CD4-positive, alpha-beta T cell treated with Interferon alpha-2 for 1 hour (primary cell): Measurements from ENCODE around the gene PDE4D.

Source experiments
- DNase-seq, 2 donors: peaks; one replicate each; pipeline ENCODE4 v3.0.0-alpha.2; 2020 to 2022

The PDE4D gene

DNA sequence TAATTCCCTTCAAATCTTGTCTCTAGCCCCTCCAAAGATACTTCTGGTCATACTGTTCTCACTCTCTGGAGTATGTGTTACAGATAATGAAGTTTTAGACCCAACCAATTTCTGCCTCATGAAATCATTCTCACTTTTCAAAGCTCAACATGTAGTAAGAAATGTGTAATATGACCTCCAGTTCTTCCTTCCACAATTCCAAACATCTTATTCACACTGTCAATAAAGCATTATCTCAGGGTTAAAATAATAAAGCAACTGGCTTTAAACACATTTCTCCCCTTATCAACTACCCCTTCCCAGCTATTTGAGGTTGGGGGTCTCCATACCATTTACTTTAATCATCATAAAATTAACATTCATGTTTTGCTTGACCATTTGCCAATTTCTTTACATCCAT, 656.5 kb downstream of the PDE4D start:
- DNase-seq = no peak

DNA sequence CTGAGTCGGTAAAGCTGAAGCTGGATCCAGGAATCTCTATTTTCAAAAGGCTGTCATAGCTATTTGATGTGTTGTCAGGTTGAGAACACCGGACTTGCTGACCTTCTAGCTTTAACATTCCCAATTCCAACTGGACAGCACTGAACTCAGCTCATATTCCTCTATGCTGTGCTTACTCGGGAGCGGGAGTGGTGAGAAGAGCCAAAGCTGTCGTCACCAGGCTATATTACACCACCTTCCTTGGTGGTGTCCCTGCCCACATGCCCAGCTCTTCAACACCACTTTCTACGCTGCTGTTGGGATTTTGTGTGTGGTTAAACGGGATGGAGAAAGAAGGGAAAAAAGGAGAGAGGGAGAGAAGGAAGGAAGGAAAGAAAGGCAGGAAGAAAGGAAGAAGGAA, 657.1 kb downstream of the PDE4D start:
- DNase-seq = no peak

DNA sequence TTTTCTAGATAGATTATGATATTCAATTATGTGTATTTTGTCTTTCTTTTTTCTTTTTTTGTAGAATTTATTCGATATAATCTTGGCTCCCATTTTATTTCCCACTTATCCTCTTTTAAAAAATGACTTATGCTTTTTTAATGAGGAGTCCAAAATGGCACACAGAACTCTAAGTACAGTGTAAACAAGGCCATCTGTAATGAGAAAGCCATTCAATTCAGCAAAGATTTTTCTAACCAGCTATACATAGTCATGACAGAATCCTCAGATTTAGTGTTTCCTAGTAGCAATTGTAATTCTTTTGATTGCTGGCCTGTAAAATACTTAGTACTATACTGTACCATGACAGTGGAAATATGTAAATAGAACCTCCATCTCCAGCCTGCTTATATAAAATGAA, 659.3 kb downstream of the PDE4D start:
- DNase-seq = no peak

DNA sequence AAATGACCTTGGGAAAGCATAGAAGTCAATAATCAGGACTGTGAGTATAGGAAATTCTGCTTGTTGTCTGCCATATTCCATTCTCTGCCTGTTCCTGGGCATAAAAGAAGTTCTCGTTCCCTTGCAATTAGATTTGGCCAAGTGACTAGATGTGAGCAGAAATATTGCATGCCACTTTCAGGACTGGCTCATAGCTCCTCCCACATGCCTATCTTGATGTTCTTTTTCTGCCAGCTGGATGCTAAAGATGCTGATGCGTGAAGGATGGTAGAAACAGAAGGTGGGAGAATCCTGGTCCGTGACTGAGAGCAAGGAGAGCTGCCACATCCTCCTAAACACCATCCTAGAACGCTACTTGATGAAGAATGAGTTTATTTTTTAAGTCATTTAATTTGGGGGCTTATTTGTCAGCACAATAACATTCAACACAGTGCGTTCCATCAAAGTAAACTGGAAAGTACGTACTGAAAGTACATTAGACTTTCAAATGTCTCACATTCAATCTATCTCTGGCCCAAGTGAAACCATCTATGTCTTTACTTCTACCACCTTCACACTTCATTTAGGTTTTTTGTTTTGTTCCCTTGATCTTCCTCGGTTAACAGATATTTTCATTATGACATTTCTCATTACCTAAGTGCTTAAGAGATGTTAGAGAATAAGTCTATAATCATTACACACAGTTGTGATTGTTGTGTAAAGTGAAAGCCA, 662.1 kb downstream of the PDE4D start:
- DNase-seq = no peak

DNA sequence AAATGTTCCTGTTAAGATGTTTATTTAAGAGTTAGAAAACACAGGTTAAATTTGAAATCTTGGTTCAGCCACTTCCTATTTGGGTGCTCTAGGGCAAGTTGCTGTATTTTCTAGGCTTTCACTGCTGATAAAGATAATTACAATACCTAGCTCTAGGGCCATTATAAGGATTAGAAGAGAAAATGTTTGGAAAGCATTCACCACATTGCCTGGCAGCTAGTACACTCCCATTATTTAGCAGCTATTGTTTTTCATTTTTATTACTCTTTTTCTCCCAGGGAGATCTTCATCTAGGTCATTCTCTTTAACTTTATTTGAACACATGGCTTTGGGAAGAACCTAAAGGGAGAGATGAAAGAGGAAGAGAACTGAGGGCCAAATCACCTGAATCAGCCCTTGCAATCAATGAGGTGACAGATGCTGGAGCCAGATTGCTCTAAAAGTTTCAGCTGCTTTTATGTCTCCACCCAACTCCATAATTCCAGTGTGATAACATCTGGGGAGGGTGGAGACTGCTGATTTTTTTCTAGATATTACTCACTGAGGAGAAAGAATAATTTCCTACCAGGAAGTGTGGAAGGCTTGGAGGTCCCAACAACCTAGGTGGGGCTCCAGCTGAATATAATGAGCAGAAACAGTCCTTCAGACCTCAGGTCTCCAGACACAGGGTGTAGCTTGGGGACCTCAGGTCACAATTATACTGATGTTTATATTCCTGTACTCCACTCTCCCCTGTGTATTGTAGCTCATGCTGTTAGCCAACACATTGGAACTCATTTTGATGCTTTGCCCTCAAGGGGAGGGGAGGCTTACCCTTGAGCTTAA, 670.6 kb downstream of the PDE4D start:
- no peak for DNase-seq

DNA sequence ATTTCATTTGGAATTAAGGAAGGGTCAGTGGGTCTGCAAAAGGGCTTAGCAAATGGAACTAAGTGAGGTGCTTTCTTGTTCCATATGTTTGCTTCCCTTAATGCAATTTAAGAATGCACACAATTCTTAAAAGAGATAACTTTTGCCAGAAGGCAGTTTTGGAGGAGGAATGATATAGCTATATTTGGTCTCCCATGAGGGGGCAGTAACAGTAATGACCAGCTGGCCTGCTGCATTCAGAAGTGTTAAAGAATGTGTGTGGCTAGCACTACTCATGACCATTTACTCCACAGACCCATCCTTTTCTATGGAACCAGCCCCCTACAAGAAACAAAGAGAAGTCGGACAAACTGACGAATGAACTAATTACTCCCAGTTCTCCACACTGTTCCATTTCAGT, 671.8 kb downstream of the PDE4D start:
- DNase-seq = no peak

DNA sequence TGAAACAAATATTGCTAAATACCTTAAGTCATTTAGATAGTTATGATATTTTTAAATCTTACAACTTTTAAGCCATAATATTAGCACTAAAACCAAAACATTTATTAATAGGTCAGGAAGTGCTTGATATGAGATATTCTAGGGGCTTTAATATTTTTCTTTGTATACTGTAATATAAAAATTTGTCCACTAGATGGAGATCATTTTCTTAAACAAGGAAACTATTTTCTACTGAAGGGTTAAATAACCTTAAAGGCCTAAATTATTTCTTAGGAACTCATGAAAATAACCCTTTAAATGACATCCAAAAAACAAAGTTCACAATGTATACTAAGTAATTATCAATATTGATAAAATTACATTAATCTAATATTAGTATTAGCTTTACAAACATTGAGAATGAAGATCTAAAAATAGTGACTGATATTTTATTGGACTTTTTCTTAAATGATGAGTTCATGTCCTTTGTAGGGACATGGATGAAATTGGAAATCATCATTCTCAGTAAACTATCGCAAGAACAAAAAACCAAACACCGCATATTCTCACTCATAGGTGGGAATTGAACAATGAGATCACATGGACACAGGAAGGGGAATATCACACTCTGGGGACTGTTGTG, 675.0 kb downstream of the PDE4D start:
- DNase-seq = no peak

DNA sequence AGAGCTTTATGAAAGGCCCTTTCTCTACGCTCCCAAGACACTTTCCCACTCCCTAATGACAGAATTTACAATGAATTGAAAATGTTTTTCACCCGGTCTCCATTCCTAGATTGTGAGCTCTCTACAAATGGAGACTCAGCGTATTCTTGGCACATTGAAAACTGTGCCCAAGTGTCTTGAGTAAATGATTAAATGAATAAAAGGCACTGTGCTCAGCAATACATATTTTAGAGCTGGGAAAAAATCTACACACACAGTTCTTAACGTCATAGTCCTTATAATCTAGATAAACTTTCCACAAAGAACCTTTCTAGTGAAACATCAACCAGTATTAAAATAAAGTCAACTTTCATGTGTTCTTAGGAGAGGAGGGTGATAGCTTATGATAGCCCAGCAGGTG, 676.7 kb downstream of the PDE4D start:
- DNase-seq = no peak

DNA sequence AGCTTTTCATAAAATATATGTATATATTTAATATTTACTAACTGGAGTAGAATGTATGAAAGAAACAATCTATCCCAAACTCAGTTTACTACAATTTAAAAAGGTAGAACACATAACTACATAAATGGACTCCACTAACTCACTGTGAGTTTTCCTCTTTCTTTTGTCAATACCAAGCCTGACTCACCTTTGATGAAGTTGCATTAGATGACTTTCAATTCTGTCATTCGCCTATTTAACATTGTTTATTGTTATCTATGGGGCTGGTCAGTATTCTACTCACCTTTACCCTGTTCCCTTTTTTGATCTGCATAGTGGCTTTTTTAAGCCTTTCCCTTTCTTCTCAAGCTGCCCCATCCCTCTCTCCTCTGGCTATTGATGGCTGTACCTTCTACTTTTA, 680.9 kb downstream of the PDE4D start:
- no peak for DNase-seq

DNA sequence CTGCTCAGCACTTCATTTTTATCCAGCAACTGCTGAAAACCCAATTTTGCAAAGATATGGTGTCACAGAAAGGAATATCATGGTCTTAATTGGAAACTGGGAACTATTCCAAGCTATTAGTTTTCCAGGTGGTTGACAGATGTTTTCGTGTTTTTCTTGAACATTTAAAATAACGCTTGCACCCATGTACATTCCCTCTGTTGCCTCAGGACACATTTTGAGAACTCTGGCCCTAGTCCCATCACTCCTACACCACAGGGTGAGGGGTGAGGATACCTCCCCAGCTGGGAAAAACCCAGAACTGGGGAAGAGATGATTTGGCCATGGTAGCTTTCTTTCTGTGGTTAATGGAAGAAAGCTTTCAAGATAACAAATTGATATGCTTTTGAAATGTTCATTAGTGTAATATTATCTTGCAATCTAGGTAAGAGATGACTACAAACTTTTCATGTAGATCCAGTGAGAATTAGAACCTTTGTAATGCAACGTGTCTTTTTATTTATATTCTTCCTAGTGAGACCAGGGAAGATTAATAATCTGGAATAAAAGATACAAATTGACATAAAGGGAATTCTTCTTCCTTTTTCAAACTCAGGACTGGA, 683.7 kb downstream of the PDE4D start:
- DNase-seq = no peak

DNA sequence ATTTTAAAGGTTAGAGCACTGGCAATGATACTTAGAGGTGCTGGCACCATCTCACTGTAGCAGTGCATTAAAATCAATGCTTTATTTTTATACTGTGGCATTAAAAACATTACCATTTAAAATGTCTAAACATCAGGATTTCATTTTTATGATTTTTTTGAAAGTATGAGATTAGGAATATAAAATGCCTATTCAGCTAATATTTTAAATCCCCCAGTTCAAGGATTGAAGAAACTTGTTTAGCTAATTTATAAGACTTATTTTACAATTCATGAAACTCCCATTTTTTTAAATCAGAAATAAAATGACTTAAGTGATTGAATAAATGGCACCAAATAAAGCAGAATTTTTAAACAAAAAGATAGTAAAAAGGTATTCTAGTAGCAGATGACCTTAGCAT, 685.1 kb downstream of the PDE4D start:
- DNase-seq = no peak

DNA sequence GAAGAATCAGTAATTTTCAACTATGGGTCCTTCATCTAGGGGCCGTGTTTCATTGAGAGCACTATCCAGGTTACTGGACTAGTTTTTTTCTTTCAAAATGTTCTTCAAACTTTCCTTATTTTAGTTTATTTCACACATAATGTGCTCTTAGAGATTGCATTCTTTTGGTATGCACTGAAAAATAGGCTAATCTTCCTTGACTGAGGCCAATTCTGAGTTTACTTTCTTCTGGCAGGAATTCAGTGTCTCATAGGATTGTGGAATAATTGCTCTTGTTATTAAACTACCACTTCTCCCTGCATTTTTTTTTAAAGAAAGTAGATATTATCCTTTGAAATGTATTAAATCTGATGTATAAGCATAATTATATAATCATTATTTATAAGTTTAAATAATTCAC, 686.1 kb downstream of the PDE4D start:
- no peak for DNase-seq

DNA sequence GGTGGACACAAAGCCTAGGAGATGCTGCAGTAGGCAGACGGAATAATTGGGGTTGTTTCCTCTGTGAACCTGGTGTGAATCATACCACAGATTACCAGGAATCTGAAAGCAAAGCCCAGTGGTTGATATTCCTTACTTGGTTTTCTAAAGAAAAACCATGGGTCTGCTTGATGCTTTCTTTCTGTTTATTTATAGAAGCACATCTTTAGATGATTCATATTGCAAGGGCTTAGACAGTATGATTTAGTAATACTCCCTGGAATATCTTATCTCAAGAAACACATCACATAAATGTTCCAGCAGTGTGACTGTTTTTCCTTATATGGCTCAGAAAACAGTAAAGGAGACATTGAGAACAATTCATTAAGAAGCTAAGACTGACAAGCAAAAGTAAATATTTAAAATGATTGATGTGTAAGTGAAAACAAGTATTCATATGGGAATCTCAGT, 687.4 kb downstream of the PDE4D start:
- no peak for DNase-seq

DNA sequence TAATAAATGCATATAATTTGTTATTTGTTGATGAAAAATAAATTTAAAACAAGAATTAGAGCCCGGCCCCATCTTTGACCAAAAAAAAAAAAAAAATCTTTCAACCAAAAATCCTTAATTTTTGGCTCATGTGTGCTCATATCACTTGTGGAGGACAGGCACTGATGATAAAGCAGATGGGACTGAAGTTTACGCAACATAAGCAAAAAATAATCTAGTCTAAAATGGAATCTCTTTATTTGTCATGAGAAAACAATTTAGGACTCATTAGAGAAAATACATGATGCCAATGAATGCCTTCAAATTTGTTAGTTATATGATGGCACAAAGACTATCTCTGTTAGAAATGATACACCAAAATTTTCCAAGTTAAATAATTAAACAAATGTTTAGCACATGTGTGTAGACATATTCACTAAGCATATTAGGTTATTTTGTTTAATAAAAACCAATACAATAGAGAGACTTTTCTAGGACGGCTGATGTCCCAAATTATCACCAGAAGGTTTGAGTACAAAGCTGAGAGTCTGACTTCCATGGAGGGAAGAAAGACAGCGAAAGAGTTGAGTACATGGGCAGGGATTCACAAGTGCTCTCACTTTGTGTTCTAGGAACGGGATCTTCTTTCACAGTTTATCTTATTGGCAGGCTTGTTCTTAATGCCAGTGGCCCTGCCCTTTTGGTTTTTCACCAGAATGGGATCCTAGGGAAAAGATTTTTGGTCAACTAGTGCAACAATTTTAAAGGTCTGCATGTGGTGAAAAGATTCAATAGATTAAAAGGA, 689.2 kb downstream of the PDE4D start:
- DNase-seq = no peak

DNA sequence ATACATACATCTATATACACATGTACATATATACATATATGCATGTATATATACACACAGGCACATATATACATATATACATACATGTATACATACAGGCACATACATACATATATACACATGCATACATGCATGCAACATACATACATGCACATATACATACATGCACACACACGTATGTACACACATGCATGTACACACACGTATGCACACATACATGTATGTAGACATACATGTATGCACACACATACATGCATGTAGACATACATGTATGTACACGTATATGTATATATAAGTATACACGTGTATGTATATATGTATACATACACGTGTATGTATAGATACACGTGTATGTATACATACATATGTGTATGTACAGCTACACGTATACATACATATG, 693.7 kb downstream of the PDE4D start:
- no peak for DNase-seq

DNA sequence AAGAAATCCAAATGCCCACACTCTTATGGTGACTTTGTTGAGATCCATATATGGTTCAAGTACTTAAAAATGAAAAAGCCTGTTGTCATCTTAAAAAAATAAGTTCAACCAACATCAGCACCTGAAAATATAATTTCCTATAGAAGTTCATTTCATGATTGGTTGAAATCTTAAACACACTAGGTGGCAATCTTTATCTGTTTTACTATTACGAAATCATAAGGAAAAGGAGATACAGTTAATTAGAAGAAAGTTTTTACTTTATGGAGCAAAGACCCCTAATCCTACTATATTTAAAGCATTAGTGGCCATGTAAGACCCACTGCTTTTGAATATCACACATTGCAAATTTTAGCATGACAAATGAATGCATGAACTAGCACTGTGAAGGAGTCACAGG, 694.7 kb downstream of the PDE4D start:
- no peak for DNase-seq

DNA sequence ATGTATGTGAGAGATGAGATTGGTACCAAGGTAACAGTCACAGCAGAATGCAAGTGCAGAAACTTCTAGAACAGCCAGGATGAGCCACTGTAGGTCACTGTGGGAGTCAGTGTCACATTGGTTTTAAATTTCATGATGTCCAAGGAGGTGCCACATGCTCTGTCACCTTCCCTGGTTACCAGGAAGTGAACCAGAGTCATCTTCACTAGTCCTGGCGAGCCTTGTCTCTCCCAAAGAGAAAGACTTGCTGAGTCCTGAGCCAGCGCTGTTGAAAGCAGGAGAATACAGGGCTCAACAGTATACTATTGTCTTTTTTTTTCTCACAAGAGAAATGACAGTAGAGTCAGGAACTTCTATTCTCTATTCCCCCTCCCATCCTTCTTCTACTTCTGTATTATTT, 695.2 kb downstream of the PDE4D start:
- DNase-seq = no peak

DNA sequence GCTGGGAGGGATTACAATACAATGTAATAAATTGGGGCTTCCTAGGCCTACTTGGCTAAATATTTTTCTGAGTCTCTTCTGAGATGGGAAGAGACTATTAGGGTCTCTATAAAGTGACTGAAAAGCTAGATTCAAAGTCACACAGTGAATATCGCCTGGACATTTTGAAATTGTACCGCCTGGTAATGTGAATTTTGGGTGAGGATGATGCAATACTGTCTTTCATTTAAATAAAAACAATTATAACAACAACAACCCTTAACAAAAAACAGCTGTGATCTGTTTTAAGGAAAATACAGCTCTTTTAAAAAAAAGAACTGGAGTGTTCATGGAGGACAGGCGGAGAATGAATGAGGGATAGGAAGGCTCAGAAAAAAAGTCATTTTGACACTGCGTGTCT, 695.6 kb downstream of the PDE4D start:
- DNase-seq = no peak

DNA sequence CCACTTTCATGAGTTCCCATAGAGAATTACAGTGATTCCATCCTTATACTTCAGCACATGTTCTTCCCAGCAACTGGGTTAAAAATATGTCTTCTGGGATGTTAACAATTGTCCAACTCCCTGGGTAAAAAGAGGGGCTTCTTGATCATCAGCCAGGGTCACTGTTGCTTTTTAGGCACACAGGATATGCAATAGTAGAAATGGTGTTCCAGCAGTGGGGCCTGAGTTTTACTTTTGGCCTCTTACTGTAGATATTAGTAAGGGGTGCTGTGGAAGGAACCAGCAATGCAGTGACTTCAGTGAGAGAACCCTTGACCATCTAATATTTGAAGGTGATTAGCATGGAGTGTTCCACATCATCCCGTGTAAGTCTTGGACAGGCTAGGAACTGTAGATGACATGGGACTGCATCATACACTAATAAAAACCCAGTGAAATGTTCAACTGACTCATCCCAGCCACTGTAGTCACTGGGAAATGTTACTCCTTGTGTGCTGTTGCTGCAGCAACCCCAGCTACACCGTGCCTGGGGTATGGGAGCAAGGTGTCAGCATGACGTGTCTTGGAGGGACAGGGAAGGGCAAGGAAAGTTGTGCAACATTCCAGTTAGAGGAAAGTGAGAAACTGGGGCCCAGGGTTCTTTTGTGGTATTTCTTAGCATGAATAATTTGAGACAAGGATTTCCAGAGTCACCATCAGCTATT, 699.8 kb downstream of the PDE4D start:
- no peak for DNase-seq

DNA sequence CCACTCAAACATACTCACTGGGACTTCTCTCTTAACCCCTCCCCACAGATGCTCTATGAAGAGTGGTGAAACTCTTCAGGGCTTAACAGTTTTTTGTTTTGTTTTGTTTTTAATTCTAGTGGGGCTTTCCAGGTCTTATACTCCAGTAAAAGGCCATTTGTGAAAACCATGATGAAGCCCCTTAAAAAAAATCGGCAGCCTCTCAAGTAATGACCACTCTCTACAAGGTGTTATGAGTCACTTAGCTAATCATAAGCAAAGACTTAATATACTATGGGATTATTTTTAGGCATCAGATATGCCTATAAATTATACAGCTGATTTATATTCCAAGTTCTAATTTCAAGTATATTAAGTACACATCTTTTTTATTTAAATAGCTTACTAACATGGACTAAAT, 702.8 kb downstream of the PDE4D start:
- DNase-seq = no peak

DNA sequence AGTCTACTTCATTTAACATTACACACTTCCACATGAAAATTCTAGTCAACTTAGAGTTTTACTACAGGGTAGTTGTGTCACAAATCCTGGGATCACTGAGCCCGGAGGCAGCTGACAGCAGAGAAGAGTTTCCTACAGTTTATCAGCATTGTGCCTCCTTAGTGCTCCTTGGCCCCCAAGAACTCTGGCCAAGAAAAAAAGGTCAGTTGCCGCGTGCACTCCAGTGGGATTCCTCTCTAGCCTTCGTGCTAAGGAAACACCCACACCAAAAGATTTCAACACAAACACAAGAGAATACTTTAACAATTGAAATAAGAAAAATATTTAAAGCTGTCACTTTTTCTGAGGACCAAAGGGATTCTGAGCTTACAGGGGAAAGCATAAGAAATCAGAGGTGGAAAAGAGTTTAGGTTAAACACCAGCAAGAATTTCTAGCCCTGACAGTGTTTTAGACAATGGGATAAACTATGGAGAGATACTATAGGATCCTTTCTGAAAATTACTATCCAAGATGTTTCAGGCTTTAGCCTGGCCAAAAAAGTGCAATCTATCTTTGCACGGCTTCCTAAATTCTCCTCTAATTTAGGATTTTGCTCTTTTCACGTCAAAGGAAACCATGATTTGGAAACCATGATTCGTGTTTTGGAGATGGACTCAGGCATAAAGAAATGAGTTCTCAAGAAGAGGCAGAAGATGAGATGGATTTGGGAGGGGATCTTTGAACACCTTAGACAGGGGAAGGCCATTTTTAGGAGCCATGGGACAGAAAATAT, 703.9 kb downstream of the PDE4D start:
- DNase-seq = no peak
